ENCODE data around the gene EPHB3. TPM values are rescaled to one million over a fixed set of nuclear protein-coding genes. Genes with fewer than 3 reads are reported as not detected.

Gene EPHB3
- total and polyA plus RNA-seq, 2 donors (not counting 3 experiments of a cell fraction or from before 2014, with no cell fraction given) = 0.01 TPM; not detected in 1

- Histone ChIP-seq H4K20me1 (replicated peaks; ENCODE audit: control insufficient read depth, extremely low read depth, insufficient read depth, low read length) (no peaks in the 10 kb centered on the region), H3K9ac (replicated peaks; ENCODE audit: extremely low read depth, insufficient read depth, low read length) (no peak overlapping the region), H3K79me2 (ENCODE audit: control insufficient read depth, insufficient read depth, low read length) (no peaks in the 10 kb centered on the region), H3K36me3 (ENCODE audit: control insufficient read depth in 2 of 2, extremely low read depth in 1 of 2, insufficient read depth in 2 of 2, low read length in 2 of 2) (no peaks in the 10 kb centered on the region), H3K4me1 (ENCODE audit: control insufficient read depth, extremely low read depth, insufficient read depth, low read length) (peaks cover 5% of the 10 kb centered on the region), H3K27me3 (ENCODE audit: control insufficient read depth in 2 of 2, insufficient read depth in 2 of 2, low read length in 2 of 2) (peaks cover 31 to 33% of the 10 kb centered on the region in 2 experiments), H3K9me1 (replicated peaks; ENCODE audit: control insufficient read depth, extremely low read depth, insufficient read depth, low read length) (no peaks in the 10 kb centered on the region), H3K27ac (ENCODE audit: insufficient read depth, low read depth, low read length) (no peak overlapping the region), H3K4me3 (replicated peaks in 1 of 3; ENCODE audit: insufficient read depth in 1 of 3, low read depth in 1 of 3, low read length in 3 of 3) (no peak overlapping the region), H3K4me2 (ENCODE audit: insufficient read depth, low read length) (no peak overlapping the region), H3K9me3 (replicated peaks; ENCODE audit: control insufficient read depth, insufficient read depth, low read length) (no peaks in the 10 kb centered on the region), H2AFZ (ENCODE audit: low read depth, low read length) (no peak overlapping the region)
- POLR2A ChIA-PET = no interaction called here
- no peak for TF ChIP-seq POLR2A (IDR thresholded peaks at IDR 0.05; ENCODE audit: low read depth, low read length)
- no peak for TF ChIP-seq CTCF (IDR thresholded peaks at IDR 0.05; ENCODE audit: extremely low read depth in 1 of 2, insufficient read depth in 1 of 2, low read depth in 1 of 2, low read length in 2 of 2)
- no peak for TF ChIP-seq JUN (IDR thresholded peaks at IDR 0.05; ENCODE audit: borderline replicate concordance, insufficient read depth, insufficient read length, low read depth)
- TF ChIP-seq GATA2 (IDR thresholded peaks at IDR 0.05; ENCODE audit: insufficient read depth, insufficient read length, low read depth, low read length) = no peak
- no peak for TF ChIP-seq FOS (IDR thresholded peaks at IDR 0.05; ENCODE audit: borderline replicate concordance, insufficient read depth, low read length)
- no peak for TF ChIP-seq POLR2AphosphoS5 (IDR thresholded peaks at IDR 0.05; ENCODE audit: insufficient read depth, low read depth, low read length)
- no peak for TF ChIP-seq MAX (IDR thresholded peaks at IDR 0.05; ENCODE audit: insufficient read depth, insufficient read length)
- BruUV-seq (replicated peaks) = no TSS peak
- no peak for DNase-seq (ENCODE audit: low read depth, low spot score)
- no peak for FAIRE-seq
- dilution Hi-C loops (cut with MboI; ENCODE audit: extremely low pct_ligation_motif_present, low sequenced_read_pairs) (no loop called here), intact Hi-C loops (cut with micrococcal nuclease) (loop anchor here (1.0 kb wide), 5 partner anchors 32 to 141 kb away; no protein-coding TSS in a partner anchor)
- CTCF ChIA-PET = interaction anchor here (1.2 to 7.4 kb wide), 12 partner anchors 9 to 205 kb away, joined by 3 to 201 read pairs (median 17); no protein-coding TSS in a partner anchor
Observed at GRCh38 chr3:184512621-184513020, 49.0 kb upstream of the EPHB3 start.

Measured in endothelial cell of umbilical vein (primary cell).